CD1c-positive myeloid dendritic cell (primary cell): ENCODE measurements around the gene KRR1.
"Not testable (repeated sequence)": the region's sequence is repeated elsewhere in the genome, so short reads cannot be mapped to it uniquely, and the experiment has no call there.

Source experiments
- DNase-seq: peaks from one replicate; pipeline ENCODE4 v3.0.0-alpha.2; 2016; ENCODE audit errors: extremely low spot score

The KRR1 gene

GRCh38 chr12:75477137-75477536 is 34.3 kb downstream of the KRR1 start:
- no peak for DNase-seq

GRCh38 chr12:75476071-75476470 is 35.3 kb downstream of the KRR1 start:
- no peak for DNase-seq

GRCh38 chr12:75474116-75474515 is 37.3 kb downstream of the KRR1 start:
- DNase-seq = no peak

GRCh38 chr12:75471902-75472890 is 39.2 kb downstream of the KRR1 start:
- peak; percentile 86 for DNase-seq

GRCh38 chr12:75460204-75460603 is 51.2 kb downstream of the KRR1 start:
- DNase-seq = no peak

GRCh38 chr12:75459755-75460154 is 51.7 kb downstream of the KRR1 start:
- DNase-seq = no peak

- DNase-seq = not testable (repeated sequence)
Measured at GRCh38 chr12:75457866-75458265, 53.5 kb downstream of the KRR1 start.

GRCh38 chr12:75457191-75457590 is 54.2 kb downstream of the KRR1 start:
- no peak for DNase-seq

- DNase-seq = no peak
Measured at GRCh38 chr12:75455839-75456238, 55.6 kb downstream of the KRR1 start.

GRCh38 chr12:75452675-75453330 is 58.6 kb downstream of the KRR1 start:
- no peak for DNase-seq

- DNase-seq = no peak
Measured at GRCh38 chr12:75447691-75448393, 63.6 kb downstream of the KRR1 start.

- no peak for DNase-seq
Measured at GRCh38 chr12:75446857-75447256, 64.6 kb downstream of the KRR1 start.

- DNase-seq = not testable (repeated sequence)
Measured at GRCh38 chr12:75445137-75445507, 66.3 kb downstream of the KRR1 start.

- peak; percentile 4 for DNase-seq
Measured at GRCh38 chr12:75444429-75445136, 66.8 kb downstream of the KRR1 start.

- DNase-seq = no peak
Measured at GRCh38 chr12:75443709-75444108, 67.7 kb downstream of the KRR1 start.

- DNase-seq = not testable (repeated sequence)
Measured at GRCh38 chr12:75442454-75442853, 69.0 kb downstream of the KRR1 start.

GRCh38 chr12:75441687-75442449 is 69.5 kb downstream of the KRR1 start:
- DNase-seq = not testable (repeated sequence)
